ELF-1 (cell line): Measurements from ENCODE around the gene CMTM2.

Source experiments
- DNase-seq: peaks from one replicate; pipeline ENCODE4 v3.0.0-alpha.2; 2016; ENCODE audit warnings: low read depth, low spot score

Gene CMTM2, protein sequence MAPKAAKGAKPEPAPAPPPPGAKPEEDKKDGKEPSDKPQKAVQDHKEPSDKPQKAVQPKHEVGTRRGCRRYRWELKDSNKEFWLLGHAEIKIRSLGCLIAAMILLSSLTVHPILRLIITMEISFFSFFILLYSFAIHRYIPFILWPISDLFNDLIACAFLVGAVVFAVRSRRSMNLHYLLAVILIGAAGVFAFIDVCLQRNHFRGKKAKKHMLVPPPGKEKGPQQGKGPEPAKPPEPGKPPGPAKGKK

DNA sequence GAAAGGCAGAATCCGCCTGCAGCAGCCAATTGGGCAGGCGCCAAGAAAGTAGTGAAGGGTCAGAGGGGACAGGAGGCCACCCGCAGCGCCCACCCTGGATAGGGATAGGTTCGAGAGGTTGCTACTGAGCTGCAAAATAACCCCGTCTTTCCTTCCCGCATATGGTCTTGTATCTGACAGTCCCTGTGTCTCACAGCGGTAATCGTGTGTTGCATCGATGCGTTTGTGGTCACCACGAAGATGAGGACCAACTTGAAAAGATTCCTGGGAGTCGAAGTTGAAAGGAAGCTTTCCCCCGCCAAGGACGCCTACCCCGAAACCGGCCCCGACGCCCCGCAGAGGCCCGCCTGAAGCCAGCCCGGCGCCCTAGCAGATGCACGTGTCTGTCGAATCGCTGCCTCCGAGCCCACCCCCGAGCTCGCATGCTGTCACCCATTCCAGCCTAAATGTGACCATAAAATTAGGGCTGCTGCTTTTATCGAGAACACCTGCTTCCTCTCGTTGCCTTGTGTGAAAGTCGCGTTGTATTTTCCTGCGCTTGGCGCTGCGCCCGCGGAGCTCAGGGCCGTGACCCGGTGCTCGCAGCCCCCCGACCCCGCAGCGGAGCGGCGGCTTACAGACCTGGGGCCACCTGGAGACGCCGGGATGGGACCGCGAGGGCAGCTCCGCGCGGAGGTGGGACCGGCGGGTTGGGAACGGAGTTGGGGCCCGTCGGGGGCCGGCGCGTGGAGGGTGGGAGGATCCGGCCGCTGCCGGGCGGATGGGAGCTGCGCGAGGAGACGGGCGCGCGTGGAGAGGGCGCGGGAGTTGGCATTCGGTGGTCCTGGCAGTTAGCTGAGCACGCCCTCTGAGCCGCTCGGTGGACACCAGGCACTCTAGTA lies at the start of gene CMTM2:
CMTM2 (plus strand) TSS at position 813 of the 881 bp plus-strand sequence. CDS start 145 bp downstream, outside the sequence.
- no peak for DNase-seq

DNA sequence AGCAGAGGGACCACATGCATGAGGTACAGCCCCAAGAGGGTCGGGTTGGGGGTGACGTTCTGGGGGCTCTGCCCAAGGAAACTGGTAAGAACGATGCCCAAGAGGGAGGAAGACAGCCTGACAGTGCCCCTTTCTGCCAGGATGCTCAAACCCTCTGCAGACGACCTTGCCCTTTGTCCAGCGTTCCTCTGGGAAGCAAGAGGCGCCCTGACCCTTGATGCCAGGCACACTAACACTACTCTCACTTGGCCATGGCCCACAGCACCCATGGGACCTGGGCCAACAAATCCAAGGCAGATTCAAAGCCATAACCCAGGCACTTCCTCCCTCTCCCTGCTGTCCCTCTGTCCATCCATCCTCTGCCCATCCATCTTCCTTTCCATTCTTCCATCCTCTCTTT lies 49.8 kb upstream of the CMTM2 start:
- no peak for DNase-seq

DNA sequence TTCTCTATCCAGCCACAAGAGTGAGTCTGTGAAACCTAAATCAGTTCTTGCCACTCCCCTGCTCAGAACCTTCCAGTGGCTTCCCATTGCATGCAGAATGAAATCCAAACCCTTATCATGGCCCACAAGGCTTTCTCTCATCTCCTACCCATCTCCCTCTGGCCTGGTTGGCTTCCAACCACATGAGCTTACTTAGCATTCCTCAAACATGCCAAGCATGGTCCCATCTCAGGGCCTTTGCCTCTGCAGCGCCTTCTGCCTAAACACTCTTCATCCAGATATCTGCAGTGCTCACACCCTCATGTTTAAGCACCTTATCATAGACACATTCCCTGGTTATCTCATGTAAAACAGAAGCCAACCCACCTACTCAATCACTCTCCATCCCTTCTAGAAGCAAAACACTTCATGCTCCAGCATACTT lies 44.9 kb upstream of the CMTM2 start:
- no peak for DNase-seq

GRCh38 chr16:66536525-66536924 lies 42.7 kb upstream of the CMTM2 start:
- DNase-seq: no peak

- no peak for DNase-seq
Observed at GRCh38 chr16:66537236-66537635, 42.0 kb upstream of the CMTM2 start.

GRCh38 chr16:66538910-66539309 lies 40.4 kb upstream of the CMTM2 start:
- DNase-seq: no peak

- no peak for DNase-seq
Observed at GRCh38 chr16:66539623-66540469, 39.4 kb upstream of the CMTM2 start.

GRCh38 chr16:66541388-66542355 lies 37.6 kb upstream of the CMTM2 start:
- DNase-seq: no peak

GRCh38 chr16:66542396-66542795 lies 36.9 kb upstream of the CMTM2 start:
- no peak for DNase-seq

- DNase-seq: no peak
Observed at GRCh38 chr16:66543541-66543940, 35.7 kb upstream of the CMTM2 start.

DNA sequence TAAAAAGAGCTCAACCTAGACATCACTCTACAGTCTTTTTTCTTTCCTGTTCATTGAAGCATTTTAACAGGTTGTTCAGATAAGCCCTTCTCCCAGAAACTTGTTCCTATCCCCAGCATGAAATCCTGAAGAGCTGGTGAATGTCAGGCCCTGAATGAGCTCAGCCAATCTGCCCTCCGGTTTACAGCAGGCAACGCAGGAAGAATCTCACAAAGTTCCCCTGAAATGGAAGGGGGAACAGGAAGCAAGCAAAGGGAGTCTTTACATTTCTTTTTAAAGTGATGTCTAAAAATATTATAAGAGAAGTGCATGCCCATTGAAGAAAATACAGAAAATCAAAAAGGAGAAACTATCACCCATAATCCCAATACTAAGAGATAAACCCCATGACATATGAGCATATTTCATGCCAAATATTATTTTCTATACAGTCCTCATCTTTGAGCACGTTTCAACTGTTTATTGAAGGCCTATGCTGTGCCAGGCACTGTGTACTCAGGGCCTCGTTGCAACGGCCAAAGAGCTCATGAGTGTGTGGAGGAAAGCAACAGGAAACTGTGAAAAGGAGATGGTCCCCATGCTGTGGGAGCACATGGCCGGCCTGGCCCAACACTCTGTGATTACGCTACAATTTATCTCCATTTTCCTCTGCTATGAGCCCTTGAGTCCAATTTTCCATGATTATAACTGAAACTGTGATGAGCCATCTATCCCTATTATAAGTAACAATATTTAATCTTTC lies 35.1 kb upstream of the CMTM2 start:
- no peak for DNase-seq

- no peak for DNase-seq
Observed at GRCh38 chr16:66547101-66547989, 31.9 kb upstream of the CMTM2 start.

GRCh38 chr16:66548068-66548467 lies 31.2 kb upstream of the CMTM2 start:
- no peak for DNase-seq

- DNase-seq: no peak
Observed at GRCh38 chr16:66548868-66549267, 30.4 kb upstream of the CMTM2 start.

- DNase-seq: peak; percentile 72
Observed at GRCh38 chr16:66549284-66550131, 29.8 kb upstream of the CMTM2 start, which contains the start of gene TK2. TK2 (minus strand) TSS chr16:66550122; CDS start chr16:66550061, 61 bp downstream.

- peak; percentile 42 for DNase-seq
Observed at GRCh38 chr16:66551348-66551759, 27.9 kb upstream of the CMTM2 start.

- no peak for DNase-seq
Observed at GRCh38 chr16:66551788-66552285, 27.4 kb upstream of the CMTM2 start.
